ENCODE measurements around the gene STK26. TPM values are rescaled to one million over a fixed set of nuclear protein-coding genes. Genes with fewer than 3 reads are reported as not detected.

The STK26 gene
- total RNA-seq, 1 experiment from 2014 or later, result 30.5 TPM

GRCh38 chrX:132119821-132120515, 96.9 kb downstream of the STK26 start:
- intact Hi-C loops (cut with micrococcal nuclease), result no loop called here
- no peaks in the 10 kb centered on the region for H3K4me1 ChIP-seq (ENCODE audit: control insufficient read depth in 1 of 2, insufficient read depth in 2 of 2, low read length in 2 of 2)
- no peak for ATAC-seq
- H3K9ac ChIP-seq (ENCODE audit: low read length), result no peak overlapping the region
- ChIA-PET RAD21 (ENCODE audit: low non-redundant PET in 1 of 2, low total read pairs in 2 of 2, uncharacterized antibody in 2 of 2, unreplicated experiment in 2 of 2) (no interaction called here), CTCF (no interaction called here), POLR2A (no interaction called here)
- no peaks in the 10 kb centered on the region for H3K79me2 ChIP-seq (ENCODE audit: insufficient read depth, low read length)
- H3K9me2 ChIP-seq (ENCODE audit: insufficient read depth), result no peaks in the 10 kb centered on the region
- H2AFZ ChIP-seq (ENCODE audit: low read depth, low read length, poor library complexity, severe bottlenecking), result no peak overlapping the region
- H3K4me2 ChIP-seq (ENCODE audit: low read length), result no peak overlapping the region
- no peak overlapping the region for H3K4me3 ChIP-seq (replicated peaks in 1 of 2; ENCODE audit: low read depth in 1 of 2, low read length in 2 of 2)
- H4K20me1 ChIP-seq (ENCODE audit: insufficient read depth), result no peaks in the 10 kb centered on the region
- no peak for DNase-seq (ENCODE audit: low read depth, low spot score)
- H3K9me3 ChIP-seq (ENCODE audit: control insufficient read depth in 1 of 2, insufficient read depth in 1 of 2, low read depth in 1 of 2, low read length in 2 of 2), result no peaks in the 10 kb centered on the region
- no peaks in the 10 kb centered on the region for H3K36me3 ChIP-seq (ENCODE audit: control insufficient read depth in 1 of 2, insufficient read depth in 2 of 2, low read length in 2 of 2)
- no peak for TF ChIP-seq ZBTB33 (IDR thresholded peaks at IDR 0.05; ENCODE audit: extremely low read depth, insufficient replicate concordance, low read length)
- no peaks in the 10 kb centered on the region for H3K27me3 ChIP-seq (ENCODE audit: insufficient read depth, low read length)
- H3K27ac ChIP-seq (ENCODE audit: low read depth, low read length), result no peak overlapping the region
- BruUV-seq (replicated peaks), result no TSS peak

- H3K27ac ChIP-seq (ENCODE audit: low read depth, low read length), result no peak overlapping the region
- H2AFZ ChIP-seq (ENCODE audit: low read depth, low read length, poor library complexity, severe bottlenecking), result no peak overlapping the region
- no peak overlapping the region for H3K4me3 ChIP-seq (replicated peaks in 1 of 2; ENCODE audit: low read depth in 1 of 2, low read length in 2 of 2)
- POLR2A ChIA-PET, result no interaction called here
- BruUV-seq (replicated peaks), result no TSS peak
- DNase-seq (ENCODE audit: low read depth, low spot score) (no peak), ATAC-seq (no peak)
- no peak overlapping the region for H3K4me2 ChIP-seq (ENCODE audit: low read length)
- CTCF ChIA-PET, result no interaction called here
- no peak overlapping the region for H3K9ac ChIP-seq (ENCODE audit: low read length)
- no peaks in the 10 kb centered on the region for H4K20me1 ChIP-seq (ENCODE audit: insufficient read depth)
- H3K36me3 ChIP-seq (ENCODE audit: control insufficient read depth in 1 of 2, insufficient read depth in 2 of 2, low read length in 2 of 2), result no peaks in the 10 kb centered on the region
- TF ChIP-seq SRF (IDR thresholded peaks at IDR 0.05; ENCODE audit: low read depth) (no peak), TCF7L2 (IDR thresholded peaks at IDR 0.05; ENCODE audit: borderline replicate concordance, extremely low read depth, insufficient read depth, insufficient read length) (no peak), EZH2 (IDR thresholded peaks at IDR 0.05) (no peak), SP1 (IDR thresholded peaks at IDR 0.05; ENCODE audit: low read depth) (no peak)
- no peaks in the 10 kb centered on the region for H3K9me2 ChIP-seq (ENCODE audit: insufficient read depth)
- no peaks in the 10 kb centered on the region for H3K79me2 ChIP-seq (ENCODE audit: insufficient read depth, low read length)
- RAD21 ChIA-PET (ENCODE audit: low non-redundant PET in 1 of 2, low total read pairs in 2 of 2, uncharacterized antibody in 2 of 2, unreplicated experiment in 2 of 2), result no interaction called here
- intact Hi-C loops (cut with micrococcal nuclease), result no loop called here
- no peaks in the 10 kb centered on the region for H3K27me3 ChIP-seq (ENCODE audit: insufficient read depth, low read length)
- H3K4me1 ChIP-seq (ENCODE audit: control insufficient read depth in 1 of 2, insufficient read depth in 2 of 2, low read length in 2 of 2), result no peaks in the 10 kb centered on the region
- H3K9me3 ChIP-seq (ENCODE audit: control insufficient read depth in 1 of 2, insufficient read depth in 1 of 2, low read depth in 1 of 2, low read length in 2 of 2), result no peaks in the 10 kb centered on the region
Observed at GRCh38 chrX:132120913-132121312, 97.8 kb downstream of the STK26 start.

Other genes with a start within 250 kb of the STK26 start
- gene FRMD7, start 104.7 kb downstream of the STK26 start, total RNA-seq (2021; ENCODE audit: unreplicated experiment), result not detected
- 19.9 TPM for gene RAP2C, start 196.1 kb downstream of the STK26 start, total RNA-seq (2021; ENCODE audit: unreplicated experiment)

Data from HCT116 (cell line).